NK-92 treated with Interleukin-12 subunit alpha and Interleukin-12 subunit beta, amount 100 ng/mL, for 24 hours (cell line): ENCODE data around the gene PDE6D.

ENCODE experiments used
- DNase-seq: peaks from one replicate; lab custom pipeline; 2025; lab: John Stamatoyannopoulos, UW

The PDE6D gene

GRCh38 chr2:231706731-231707624, 74.1 kb downstream of the PDE6D start:
- DNase-seq = peak; percentile 96

- no peak for DNase-seq
Measured at GRCh38 chr2:231704017-231704416, 77.1 kb downstream of the PDE6D start.

GRCh38 chr2:231701456-231702373, 79.4 kb downstream of the PDE6D start:
- DNase-seq = no peak

- DNase-seq = no peak
Measured at GRCh38 chr2:231699006-231699405, 82.1 kb downstream of the PDE6D start.

- no peak for DNase-seq
Measured at GRCh38 chr2:231696004-231696367, 85.1 kb downstream of the PDE6D start.

GRCh38 chr2:231693956-231694355, 87.1 kb downstream of the PDE6D start:
- DNase-seq = no peak

- DNase-seq = no peak
Measured at GRCh38 chr2:231692847-231693246, 88.2 kb downstream of the PDE6D start.

- no peak for DNase-seq
Measured at GRCh38 chr2:231691251-231691772, 89.8 kb downstream of the PDE6D start.

- no peak for DNase-seq
Measured at GRCh38 chr2:231689124-231689893, 91.8 kb downstream of the PDE6D start.

- DNase-seq = no peak
Measured at GRCh38 chr2:231688719-231689118, 92.4 kb downstream of the PDE6D start.

GRCh38 chr2:231687961-231688360, 93.1 kb downstream of the PDE6D start:
- no peak for DNase-seq

- DNase-seq = peak; percentile 33
Measured at GRCh38 chr2:231687133-231687852, 93.8 kb downstream of the PDE6D start.

GRCh38 chr2:231686192-231687100, 94.6 kb downstream of the PDE6D start:
- no peak for DNase-seq

GRCh38 chr2:231685349-231686191, 95.5 kb downstream of the PDE6D start:
- no peak for DNase-seq

GRCh38 chr2:231684314-231685223, 96.5 kb downstream of the PDE6D start:
- no peak for DNase-seq

- DNase-seq = no peak
Measured at GRCh38 chr2:231683292-231684235, 97.5 kb downstream of the PDE6D start.
